Stomach (tissue), 19 donors: ENCODE data around the gene PLA2G5. TPM values are rescaled to one million over a fixed set of nuclear protein-coding genes. Genes with fewer than 3 reads are reported as not detected.
"Not testable (repeated sequence)": the region's sequence is repeated elsewhere in the genome, so short reads cannot be mapped to it uniquely, and the experiment has no call there.

ENCODE experiments used
- DNase-seq, 2 donors: peaks; one replicate each; pipeline versions ENCODE4 v3.0.0 to v3.0.0-alpha.2; 2013 to 2019
- H3K27ac ChIP-seq, 5 donors: fragments of 200-600 bp in 4 of 5; sonication (generic) in 4 of 5; one replicate each; pipeline ENCODE4 v1.5.1; 2013 to 2019; ENCODE audit warnings: mild to moderate bottlenecking in 1 of 5, moderate library complexity in 1 of 5
- H3K27me3 ChIP-seq, 3 donors: fragments of 200-600 bp; sonication (generic); one replicate each; pipeline ENCODE4 v1.5.1; 2017 to 2019; ENCODE audit warnings: mixed run types in 1 of 3
- H3K36me3 ChIP-seq, 4 donors: fragments of 200-600 bp; sonication (generic); 1 replicate in 3 of 4; 2 replicates in 1 of 4; pipeline ENCODE4 v1.5.1; 2016 to 2019
- H3K4me1 ChIP-seq, 4 donors: fragments of 200-600 bp; sonication (generic); one replicate each; pipeline ENCODE4 v1.5.1; 2016 to 2019
- H3K4me3 ChIP-seq, 4 donors: fragments of 200-600 bp; sonication (generic) in 3 of 4; one replicate each; pipeline ENCODE4 v1.5.1; 2016 to 2019; ENCODE audit warnings: mild to moderate bottlenecking in 1 of 4
- H3K9me3 ChIP-seq, 4 donors: fragments of 200-600 bp; sonication (generic); one replicate each; pipeline ENCODE4 v1.5.1; 2016 to 2019
- CTCF ChIP-seq, 7 experiments: fragments of 450-650 bp in 4 of 7; fragments of 200-600 bp in 3 of 7; sonication (generic) in 3 of 7; IDR thresholded peaks; one replicate each; pipeline ENCODE4 v1.5.1; 2016 to 2019; ENCODE audit warnings: antibody characterized with exemption in 7 of 7, control low read depth in 2 of 7, mild to moderate bottlenecking in 1 of 7
- EP300 ChIP-seq: sonication (generic); formaldehyde crosslinking; IDR thresholded peaks from one replicate; pipeline ENCODE4 v1.6.1; 2017; ENCODE audit warnings: antibody characterized with exemption
- POLR2A ChIP-seq, 4 donors: fragments of 450-650 bp; IDR thresholded peaks; one replicate each; pipeline ENCODE4 v1.6.1; 2016; ENCODE audit warnings: antibody characterized with exemption in 4 of 4, control low read depth in 2 of 4, mild to moderate bottlenecking in 1 of 4, moderate library complexity in 1 of 4
- POLR2AphosphoS5 ChIP-seq, 3 donors: sonication (generic); formaldehyde crosslinking; IDR thresholded peaks; one replicate each; pipeline ENCODE4 v1.6.1; 2016; ENCODE audit warnings: antibody characterized with exemption in 3 of 3
- WGBS, 5 donors: extraction: QIAGEN DNeasy Blood & Tissue Kit in 3 of 5; methylation state at CpG; one replicate each; pipeline versions ENCODE4 v1.1.5 to v1.1.7; 2013 to 2018; 5-methylcytosine and 5-hydroxymethylcytosine counted together
- intact Hi-C: fragments of 100-400 bp; cut with DNase I; formaldehyde crosslinking; loops from one replicate; pipeline ENCODE4 v1.15.1; 2023; ENCODE audit warnings: low total_unique reads
- long read RNA-seq, 10 donors: transcript quantifications; one replicate each; lab custom pipeline, GENCODE V29; 2026
- polyA plus RNA-seq, 3 donors: library from polyadenylated mRNA; stranded (reverse); fragments of 200-250 nt; gene quantifications; one replicate each; pipeline ENCODE4 v1.2.3, GENCODE V29; 2013
- total RNA-seq, 5 donors: library from RNA; depleted of rRNA; stranded (reverse); fragments of >200 nt; gene quantifications; one replicate each; pipeline versions ENCODE4 v1.1.0 to v1.2.3, GENCODE V29; 2014 to 2016
- donor health status: healthy with polysubstance abuse.
- donor health status: Bipolar disorder and iron deficiency.
- donor health status: healthy.

Gene PLA2G5
- 1 to 10 TPM in 3 of 5 donors, not detected in 2; 2.3 to 9.4 (median 7.0) TPM for total RNA-seq
- 1 to 10 TPM in 2 of 3 donors, under 1 TPM in 1; 0.92 to 8.5 (median 1.8) TPM for polyA plus RNA-seq
- long read RNA-seq, donor 1: 0 reads
- long read RNA-seq, donor 2: 0 reads
- long read RNA-seq, donor 3: 0 reads
- long read RNA-seq, donor 4: 0 reads
- long read RNA-seq, donor 5: 0 reads
- long read RNA-seq, donor 6: 0 reads
- long read RNA-seq, donor 7: 0 reads
- long read RNA-seq, donor 8: 0 reads
- long read RNA-seq, donor 9, partial matches to known transcripts: 0 of 1 reads
- long read RNA-seq, donor 9, other reads (novel, unspliced or antisense): 0 of 1 reads
- long read RNA-seq, donor 10: 0 reads

DNA sequence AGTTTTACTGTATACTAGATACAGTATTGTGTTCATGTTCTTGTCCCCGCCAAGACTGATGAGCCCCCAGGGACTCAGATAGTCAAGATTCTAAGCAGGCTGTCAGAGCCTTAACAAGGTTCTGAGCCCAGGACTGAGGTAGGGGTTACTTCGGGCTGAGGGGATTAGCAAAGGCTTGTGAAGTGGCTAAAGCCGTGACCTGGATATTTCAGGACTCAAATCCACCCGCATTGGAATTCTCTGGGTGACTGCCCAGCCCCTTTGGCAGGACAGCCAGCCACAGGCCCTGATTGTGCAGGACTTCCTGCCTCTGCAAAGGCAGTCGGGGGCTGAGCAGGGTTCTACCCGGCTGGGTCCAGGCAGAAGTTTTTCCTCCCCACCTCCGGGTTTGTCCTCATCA lies at the start of gene PLA2G5:
Gene PLA2G5, plus strand, starts transcription at position 321 of the 400 bp plus-strand sequence. CDS start 14,637 bp downstream, outside the sequence.
- peak within 1 kb of the TSS in 3 of 5 donors; percentile 66 to 74 (median 68) for H3K27ac ChIP-seq
- peak within 1 kb of the TSS in 3 of 4 donors; percentile 31 to 41 (median 32) for H3K4me3 ChIP-seq

GRCh38 chr1:20028125-20028524 lies 41.9 kb upstream of the PLA2G5 start:
- TF ChIP-seq POLR2AphosphoS5 (IDR thresholded peaks at IDR 0.05) (no peak), EP300 (no peak), CTCF (IDR thresholded peaks at IDR 0.05) (no peak), POLR2A (IDR thresholded peaks at IDR 0.05) (no peak)

More for the DNA sequence above, at the start of gene PLA2G5:
- H3K27me3 ChIP-seq: no peaks in the 10 kb centered on the region
- no peaks in the 10 kb centered on the region for H3K9me3 ChIP-seq
- H3K4me1 ChIP-seq: peaks cover 0 to 15% (median 3%) of the 10 kb centered on the region in 4 donors
- intact Hi-C loops: no loop called here
- H3K36me3 ChIP-seq: no peaks in the 10 kb centered on the region
- DNase-seq: peak in 1 of 2 donors; percentile 27
- TF ChIP-seq EP300 (peak; percentile 13), CTCF (IDR thresholded peaks at IDR 0.05) (no peak), POLR2A (IDR thresholded peaks at IDR 0.05) (no peak), POLR2AphosphoS5 (IDR thresholded peaks at IDR 0.05) (peak in 1 of 3 donors; percentile 39)
- WGBS, 5 donors: 33 to 45% (median 39%) methylated on average over 7 of the region's 7 CpGs

GRCh38 chr1:20028726-20029125 lies 41.3 kb upstream of the PLA2G5 start:
- 67 to 76% (median 73%) methylated on average over 5 of the region's 5 CpGs for WGBS, 5 donors
- intact Hi-C loops: no loop called here
- no peak for DNase-seq
- Histone ChIP-seq H3K4me1 (no peaks in the 10 kb centered on the region), H3K4me3 (no peak overlapping the region), H3K27me3 (peaks cover 0 to 18% (median 0%) of the 10 kb centered on the region in 3 donors), H3K27ac (no peak overlapping the region), H3K9me3 (peaks cover 0 to 2% (median under 1%) of the 10 kb centered on the region in 4 donors), H3K36me3 (no peaks in the 10 kb centered on the region)
- TF ChIP-seq EP300 (no peak), POLR2AphosphoS5 (IDR thresholded peaks at IDR 0.05) (no peak), CTCF (IDR thresholded peaks at IDR 0.05) (no peak), POLR2A (IDR thresholded peaks at IDR 0.05) (no peak)

More at GRCh38 chr1:20028125-20028524, 41.9 kb upstream of the PLA2G5 start:
- Histone ChIP-seq H3K4me3 (no peak overlapping the region), H3K27me3 (peaks cover 0 to 18% (median 0%) of the 10 kb centered on the region in 3 donors), H3K36me3 (no peaks in the 10 kb centered on the region), H3K9me3 (peaks cover 0 to 8% (median 3%) of the 10 kb centered on the region in 4 donors), H3K4me1 (no peaks in the 10 kb centered on the region), H3K27ac (no peak overlapping the region)
- intact Hi-C loops: no loop called here
- no peak for DNase-seq
- 73 to 85% (median 83%) methylated on average over 5 of the region's 5 CpGs for WGBS, 5 donors

- Histone ChIP-seq H3K36me3 (no peaks in the 10 kb centered on the region), H3K27me3 (peaks cover 0 to 18% (median 0%) of the 10 kb centered on the region in 3 donors), H3K27ac (no peak overlapping the region), H3K4me1 (no peaks in the 10 kb centered on the region), H3K4me3 (no peak overlapping the region), H3K9me3 (no peaks in the 10 kb centered on the region)
- no peak for TF ChIP-seq POLR2AphosphoS5 (IDR thresholded peaks at IDR 0.05)
- TF ChIP-seq CTCF (IDR thresholded peaks at IDR 0.05): no peak
- TF ChIP-seq POLR2A (IDR thresholded peaks at IDR 0.05): no peak
- TF ChIP-seq EP300: no peak
- no peak for DNase-seq
- 65 to 77% (median 76%) methylated on average over 20 of the region's 20 CpGs for WGBS, 5 donors
- intact Hi-C loops: no loop called here
Measured at GRCh38 chr1:20029178-20029912, 40.6 kb upstream of the PLA2G5 start.

DNA sequence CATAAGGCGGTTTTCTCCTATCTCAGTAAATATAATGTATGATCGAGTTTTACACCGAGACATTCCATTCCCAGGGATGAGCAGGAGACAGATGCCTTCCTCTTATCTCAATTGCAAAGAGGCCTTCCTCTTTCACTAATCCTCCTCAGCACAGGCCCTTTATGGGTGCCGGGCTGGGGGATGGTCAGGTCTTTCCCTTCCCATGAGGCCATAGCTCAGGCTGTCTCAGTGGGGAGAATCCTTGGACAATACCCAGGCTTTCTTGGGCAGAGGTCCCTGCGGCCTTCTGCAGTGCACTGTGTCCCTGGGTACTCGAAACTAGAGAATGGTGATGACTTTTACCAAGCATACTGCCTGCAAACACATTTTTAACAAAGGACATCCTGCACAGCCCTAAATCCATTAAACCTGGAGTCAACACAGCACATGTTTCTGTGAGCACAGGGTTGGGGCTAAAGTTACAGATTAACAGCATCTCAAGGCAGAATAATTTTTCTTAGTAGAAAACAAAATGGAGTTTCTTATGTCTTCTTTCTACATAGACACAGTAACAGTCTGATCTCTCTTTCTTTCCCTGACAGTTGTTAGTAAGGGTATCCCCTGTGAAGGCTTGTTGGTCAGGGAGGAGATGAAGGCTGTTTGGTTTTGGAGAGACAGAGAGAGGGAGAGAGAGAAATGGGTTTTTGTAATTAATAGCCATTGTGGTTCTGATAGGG lies 39.4 kb upstream of the PLA2G5 start:
- H3K27ac ChIP-seq, H3K9me3 ChIP-seq, DNase-seq, H3K36me3 ChIP-seq, H3K4me1 ChIP-seq, H3K4me3 ChIP-seq, intact Hi-C loops: not testable (repeated sequence)
- WGBS, 5 donors: 80 to 90% (median 86%) methylated on average over 6 of the region's 6 CpGs
- peaks cover 0 to 18% (median 0%) of the 10 kb centered on the region in 3 donors for H3K27me3 ChIP-seq
